Neural crest cell (in vitro differentiated cells): ENCODE data around the gene TLR5. TPM values are rescaled to one million over a fixed set of nuclear protein-coding genes. Genes with fewer than 3 reads are reported as not detected.

Source experiments
- DNase-seq: peaks from one replicate; pipeline ENCODE4 v3.0.0; 2021; ENCODE audit warnings: low read depth, mixed read lengths, low spot score
- H3K27ac Mint-ChIP-seq: one replicate; pipeline ENCODE4 v1.8.0; 2021; ENCODE audit warnings: mild to moderate bottlenecking, mixed read lengths; ENCODE audit not compliant: unreplicated experiment
- H3K27me3 Mint-ChIP-seq: 2 replicates; pipeline ENCODE4 v1.8.0; 2021; ENCODE audit warnings: low read depth, mild to moderate bottlenecking, mixed read lengths
- H3K36me3 Mint-ChIP-seq: 2 replicates; pipeline ENCODE4 v1.8.0; 2021; ENCODE audit warnings: low read depth, mild to moderate bottlenecking, mixed read lengths
- H3K4me1 Mint-ChIP-seq: 2 replicates; pipeline ENCODE4 v1.8.0; 2021; ENCODE audit warnings: mixed read lengths
- H3K4me3 Mint-ChIP-seq: one replicate; pipeline ENCODE4 v1.8.0; 2021; ENCODE audit warnings: mild to moderate bottlenecking, mixed read lengths
- H3K9me3 Mint-ChIP-seq: 2 replicates; pipeline ENCODE4 v1.8.0; 2021; ENCODE audit warnings: mixed read lengths
- total RNA-seq: library from RNA; stranded (reverse); gene quantifications from 2 replicates; pipeline ENCODE4 v1.2.1, GENCODE V29; 2021
- TF ChIP-seq, protein P1 (sequence below): fragments of 200-600 bp; sonication (generic); conservative IDR thresholded peaks from 2 replicates; pipeline ENCODE4 v1.5.0; 2021; ENCODE audit warnings: antibody characterized with exemption, mild to moderate bottlenecking

Gene TLR5
- total RNA-seq, 1 donor from 2014 or later: 0.30 TPM

DNA sequence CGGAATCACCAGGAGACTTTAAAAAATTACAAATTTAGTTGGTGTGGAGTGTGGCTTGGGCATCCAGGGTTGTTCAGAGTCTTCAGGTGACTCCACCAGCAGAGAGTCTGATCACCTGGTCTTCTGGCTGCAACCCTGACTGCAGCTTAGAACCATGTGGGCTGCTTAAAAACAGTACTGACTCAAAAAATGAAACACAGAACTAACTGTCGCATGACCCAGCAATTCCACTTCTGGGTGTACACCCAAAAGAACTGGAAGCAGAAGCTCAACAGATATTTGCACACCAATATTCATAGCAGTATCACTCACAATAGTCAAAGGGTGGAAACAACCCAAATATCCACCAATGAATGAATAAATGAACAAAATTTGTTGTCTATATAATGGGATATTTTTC is 17.3 kb downstream of the TLR5 start:
- H3K4me1 Mint-ChIP-seq: peaks cover 10% of the 10 kb centered on the region

DNA sequence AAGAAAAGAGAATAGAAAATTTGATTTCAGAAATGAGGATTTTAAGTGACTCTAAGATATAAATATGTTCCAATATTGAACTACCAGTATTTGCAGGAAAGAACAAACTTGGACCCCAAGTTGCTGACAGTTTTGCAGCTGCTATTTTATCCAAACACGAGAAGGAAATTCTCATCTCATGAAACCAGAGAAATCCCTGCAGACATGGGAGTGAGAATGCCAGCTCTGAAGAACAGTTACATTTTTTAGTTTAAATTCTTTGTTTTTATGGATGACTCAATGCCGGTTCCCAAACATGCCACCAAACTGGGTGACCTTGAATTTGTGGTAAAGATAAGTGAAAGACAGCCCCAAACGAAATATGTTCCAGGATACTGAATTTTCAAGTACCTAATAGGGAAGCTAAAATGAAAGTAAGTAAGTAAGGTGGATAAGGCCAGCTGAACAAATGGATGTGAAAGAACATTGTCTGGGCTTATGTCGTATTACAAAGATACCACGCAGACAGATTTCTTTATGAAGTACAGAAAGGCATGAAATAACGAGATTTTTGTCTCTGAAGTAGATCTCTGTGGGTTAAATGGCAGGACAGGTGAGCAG is 19.9 kb downstream of the TLR5 start:
- Mint-ChIP-seq H3K4me1 (no peaks in the 10 kb centered on the region), H3K4me3 (no peak overlapping the region), H3K9me3 (no peaks in the 10 kb centered on the region), H3K27me3 (peaks cover 4% of the 10 kb centered on the region), H3K36me3 (no peaks in the 10 kb centered on the region), H3K27ac (no peak overlapping the region)
- TF ChIP-seq, protein P1, sequence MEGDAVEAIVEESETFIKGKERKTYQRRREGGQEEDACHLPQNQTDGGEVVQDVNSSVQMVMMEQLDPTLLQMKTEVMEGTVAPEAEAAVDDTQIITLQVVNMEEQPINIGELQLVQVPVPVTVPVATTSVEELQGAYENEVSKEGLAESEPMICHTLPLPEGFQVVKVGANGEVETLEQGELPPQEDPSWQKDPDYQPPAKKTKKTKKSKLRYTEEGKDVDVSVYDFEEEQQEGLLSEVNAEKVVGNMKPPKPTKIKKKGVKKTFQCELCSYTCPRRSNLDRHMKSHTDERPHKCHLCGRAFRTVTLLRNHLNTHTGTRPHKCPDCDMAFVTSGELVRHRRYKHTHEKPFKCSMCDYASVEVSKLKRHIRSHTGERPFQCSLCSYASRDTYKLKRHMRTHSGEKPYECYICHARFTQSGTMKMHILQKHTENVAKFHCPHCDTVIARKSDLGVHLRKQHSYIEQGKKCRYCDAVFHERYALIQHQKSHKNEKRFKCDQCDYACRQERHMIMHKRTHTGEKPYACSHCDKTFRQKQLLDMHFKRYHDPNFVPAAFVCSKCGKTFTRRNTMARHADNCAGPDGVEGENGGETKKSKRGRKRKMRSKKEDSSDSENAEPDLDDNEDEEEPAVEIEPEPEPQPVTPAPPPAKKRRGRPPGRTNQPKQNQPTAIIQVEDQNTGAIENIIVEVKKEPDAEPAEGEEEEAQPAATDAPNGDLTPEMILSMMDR: no peak
- DNase-seq: no peak

More for the DNA sequence above, 17.3 kb downstream of the TLR5 start:
- DNase-seq: no peak
- Mint-ChIP-seq H3K4me3 (no peak overlapping the region), H3K27me3 (peaks cover 20% of the 10 kb centered on the region), H3K27ac (no peak overlapping the region), H3K36me3 (no peaks in the 10 kb centered on the region), H3K9me3 (no peaks in the 10 kb centered on the region)
- TF ChIP-seq, protein P1: no peak

DNA sequence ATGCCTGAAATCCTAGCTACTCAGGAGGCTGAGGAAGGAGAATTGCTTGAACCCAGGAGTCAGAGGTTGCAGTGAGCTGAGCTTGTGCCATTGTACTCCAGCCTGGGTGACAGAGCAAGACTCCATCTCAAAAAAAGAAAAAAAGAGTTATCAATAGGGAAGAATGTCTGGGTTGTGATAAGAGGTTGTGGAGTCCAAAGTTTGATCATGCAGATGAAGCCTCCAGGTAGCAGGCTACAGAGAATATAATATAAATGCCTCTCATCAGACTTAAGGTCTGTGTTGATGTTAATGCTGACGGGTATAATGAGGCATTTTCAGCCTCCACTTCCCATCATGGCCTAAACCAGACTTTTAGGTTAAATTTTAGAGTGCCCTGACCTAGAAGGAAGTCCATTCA is 24.6 kb downstream of the TLR5 start:
- Mint-ChIP-seq H3K27me3 (peaks cover under 1% of the 10 kb centered on the region), H3K4me3 (no peak overlapping the region), H3K27ac (no peak overlapping the region), H3K4me1 (no peaks in the 10 kb centered on the region), H3K9me3 (peaks cover 4% of the 10 kb centered on the region), H3K36me3 (no peaks in the 10 kb centered on the region)
- TF ChIP-seq, protein P1: no peak
- no peak for DNase-seq

DNA sequence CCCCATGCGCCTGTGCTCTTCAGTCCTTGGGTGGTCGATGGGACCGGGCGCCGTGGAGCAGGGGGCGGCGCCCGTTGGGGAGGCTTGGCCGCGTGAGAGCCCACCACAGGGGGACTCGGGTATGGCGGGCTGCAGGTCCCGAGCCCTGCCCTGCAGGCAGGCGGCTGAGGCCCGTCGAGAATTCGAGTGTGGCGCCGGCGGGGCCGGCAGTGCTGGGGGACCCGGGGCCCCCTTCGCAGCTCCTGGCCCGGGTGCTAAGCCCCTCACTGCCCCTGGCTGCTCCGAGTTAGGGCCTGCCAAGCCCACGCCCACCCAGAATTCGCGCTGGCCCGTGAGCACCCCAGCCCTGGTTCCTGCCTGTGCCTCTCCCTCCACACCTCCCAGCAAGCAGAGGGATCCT is 26.1 kb downstream of the TLR5 start:
- TF ChIP-seq, protein P1: no peak
- no peak for DNase-seq
- H3K27me3 Mint-ChIP-seq: no peaks in the 10 kb centered on the region
- H3K9me3 Mint-ChIP-seq: peaks cover 4% of the 10 kb centered on the region
- H3K27ac Mint-ChIP-seq: no peak overlapping the region
- no peak overlapping the region for H3K4me3 Mint-ChIP-seq
- no peaks in the 10 kb centered on the region for H3K4me1 Mint-ChIP-seq
- no peaks in the 10 kb centered on the region for H3K36me3 Mint-ChIP-seq

DNA sequence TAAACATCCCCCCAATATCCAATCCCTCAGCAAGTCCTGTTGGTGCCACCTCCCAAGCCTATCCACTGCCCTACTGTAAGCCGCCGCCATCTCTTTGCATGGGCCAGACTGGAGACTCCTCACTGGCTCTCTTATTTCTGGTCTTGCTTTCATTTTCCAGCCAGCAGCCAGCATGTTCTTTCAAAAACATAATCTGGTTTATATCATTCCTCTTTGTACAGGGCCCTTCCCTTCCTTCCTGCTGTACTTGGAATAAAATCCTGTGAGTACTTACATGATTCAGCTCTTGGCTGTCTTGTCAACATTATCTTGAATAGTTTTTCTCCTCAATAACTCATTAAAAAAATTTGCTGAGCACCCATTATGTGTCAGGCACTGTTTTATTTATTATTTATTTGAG is 28.2 kb downstream of the TLR5 start:
- H3K27ac Mint-ChIP-seq: no peak overlapping the region
- peaks cover 4% of the 10 kb centered on the region for H3K9me3 Mint-ChIP-seq
- no peaks in the 10 kb centered on the region for H3K27me3 Mint-ChIP-seq
- no peak for DNase-seq
- no peaks in the 10 kb centered on the region for H3K4me1 Mint-ChIP-seq
- TF ChIP-seq, protein P1: no peak
- no peaks in the 10 kb centered on the region for H3K36me3 Mint-ChIP-seq
- H3K4me3 Mint-ChIP-seq: no peak overlapping the region
